Sigmoid colon (tissue), 7 donors: ENCODE data around the gene COL4A6. TPM values are rescaled to one million over a fixed set of nuclear protein-coding genes. Genes with fewer than 3 reads are reported as not detected.

Source experiments
- DNase-seq: peaks from one replicate; pipeline ENCODE4 v3.0.0-alpha.2; 2019
- H3K27ac ChIP-seq, 4 donors: fragments of 200-600 bp; sonication (generic); one replicate each; pipeline ENCODE4 v1.5.1; 2016 to 2019; ENCODE audit warnings: mild to moderate bottlenecking in 1 of 4
- H3K27me3 ChIP-seq, 3 donors: fragments of 200-600 bp; sonication (generic); one replicate each; pipeline ENCODE4 v1.5.1; 2019; ENCODE audit warnings: mild to moderate bottlenecking in 1 of 3
- H3K36me3 ChIP-seq, 4 donors: fragments of 200-600 bp; sonication (generic); one replicate each; pipeline ENCODE4 v1.5.1; 2016 to 2019
- H3K4me1 ChIP-seq, 4 donors: fragments of 200-600 bp; sonication (generic); one replicate each; pipeline ENCODE4 v1.5.1; 2017 to 2019
- H3K4me3 ChIP-seq, 4 donors: fragments of 200-600 bp; sonication (generic); one replicate each; pipeline ENCODE4 v1.5.1; 2017 to 2019; ENCODE audit warnings: mild to moderate bottlenecking in 2 of 4, moderate library complexity in 1 of 4
- H3K9me3 ChIP-seq, 4 donors: fragments of 200-600 bp in 3 of 4; sonication (generic) in 3 of 4; one replicate each; pipeline versions ENCODE4 v1.5.1 to v1.6.1; 2013 to 2019
- EP300 ChIP-seq, 4 donors: sonication (generic); formaldehyde crosslinking; IDR thresholded peaks; one replicate each; pipeline ENCODE4 v1.6.1; 2017; ENCODE audit warnings: antibody characterized with exemption in 4 of 4
- POLR2A ChIP-seq, 2 donors: fragments of 450-650 bp; IDR thresholded peaks; one replicate each; pipeline ENCODE4 v1.6.1; 2016; ENCODE audit warnings: antibody characterized with exemption in 2 of 2, mild to moderate bottlenecking in 2 of 2, moderate library complexity in 2 of 2
- POLR2AphosphoS5 ChIP-seq, 4 donors: sonication (generic); formaldehyde crosslinking; IDR thresholded peaks; one replicate each; pipeline ENCODE4 v1.6.1; 2017; ENCODE audit warnings: antibody characterized with exemption in 4 of 4
- WGBS, 2 donors: extraction: QIAGEN DNeasy Blood & Tissue Kit; methylation state at CpG; one replicate each; pipeline ENCODE4 v1.1.7; 2013; 5-methylcytosine and 5-hydroxymethylcytosine counted together
- intact Hi-C: fragments of 100-400 bp; cut with DNase I; formaldehyde crosslinking; loops from one replicate; pipeline ENCODE4 v1.15.1; 2023
- polyA plus RNA-seq, 3 donors: library from polyadenylated mRNA; stranded (reverse); fragments of 200-250 nt; gene quantifications; one replicate each; pipeline ENCODE4 v1.2.3, GENCODE V29; 2013
- total RNA-seq, 4 donors: library from RNA; depleted of rRNA; stranded (reverse); fragments of >200 nt; gene quantifications; one replicate each; pipeline ENCODE4 v1.1.0, GENCODE V29; 2016
- TF ChIP-seq, protein P1 (sequence below), 4 experiments: fragments of 450-650 bp in 3 of 4; fragments of 200-600 bp in 1 of 4; IDR thresholded peaks; one replicate each; pipeline ENCODE4 v1.5.1; 2016 to 2019; ENCODE audit warnings: antibody characterized with exemption in 4 of 4, mild to moderate bottlenecking in 3 of 4, moderate library complexity in 2 of 4
- donor health status: healthy with polysubstance abuse.
- donor health status: Bipolar disorder and iron deficiency.
- donor health status: healthy.

Gene COL4A6
- total and polyA plus RNA-seq, 7 donors: 0.16 to 3.0 (median 0.36) TPM

DNA sequence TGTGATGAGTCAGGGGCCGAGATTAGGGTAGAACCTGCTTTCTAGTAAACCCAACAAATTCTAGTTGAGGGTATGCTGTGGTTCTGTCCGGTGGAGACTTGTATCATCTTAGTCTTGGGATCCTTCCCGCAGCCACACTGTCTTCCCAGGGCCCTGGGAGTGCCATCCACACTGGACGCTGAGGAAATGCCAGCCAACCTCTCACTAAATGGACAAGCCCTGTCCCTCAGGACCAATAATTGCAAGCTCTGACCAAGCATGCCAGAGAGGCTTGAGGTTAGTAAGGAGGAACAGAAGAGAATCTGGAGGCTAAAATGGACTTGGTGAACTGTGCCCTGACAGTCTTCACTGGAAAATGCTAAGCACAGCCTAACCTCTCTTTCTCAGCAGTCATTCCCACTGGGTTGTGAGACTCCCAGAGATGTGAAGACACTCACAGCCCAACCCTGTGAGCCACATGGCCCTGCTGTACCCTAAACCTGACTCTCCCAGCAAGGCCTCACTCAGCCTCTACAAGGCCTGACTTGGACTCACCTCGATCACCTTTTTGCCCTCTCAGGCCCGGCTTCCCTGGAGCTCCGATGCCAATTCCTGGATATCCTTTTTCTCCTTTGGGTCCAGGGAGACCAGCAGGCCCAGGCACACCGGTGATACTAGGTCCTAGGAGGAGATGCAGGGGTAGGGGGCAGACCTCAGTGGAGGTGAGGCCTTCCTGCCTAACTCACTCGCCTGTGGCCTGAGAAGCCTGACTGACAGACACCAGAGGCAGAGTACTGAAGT, 269.1 kb downstream of the COL4A6 start:
- no peak for DNase-seq
- intact Hi-C loops: no loop called here
- H3K27ac ChIP-seq: no peak overlapping the region
- H3K36me3 ChIP-seq: no peaks in the 10 kb centered on the region
- 92 to 94% methylated on average over 9 of the region's 9 CpGs for WGBS, 2 donors
- no peaks in the 10 kb centered on the region for H3K9me3 ChIP-seq
- H3K4me1 ChIP-seq: no peaks in the 10 kb centered on the region
- H3K27me3 ChIP-seq: no peaks in the 10 kb centered on the region
- TF ChIP-seq, protein P1, sequence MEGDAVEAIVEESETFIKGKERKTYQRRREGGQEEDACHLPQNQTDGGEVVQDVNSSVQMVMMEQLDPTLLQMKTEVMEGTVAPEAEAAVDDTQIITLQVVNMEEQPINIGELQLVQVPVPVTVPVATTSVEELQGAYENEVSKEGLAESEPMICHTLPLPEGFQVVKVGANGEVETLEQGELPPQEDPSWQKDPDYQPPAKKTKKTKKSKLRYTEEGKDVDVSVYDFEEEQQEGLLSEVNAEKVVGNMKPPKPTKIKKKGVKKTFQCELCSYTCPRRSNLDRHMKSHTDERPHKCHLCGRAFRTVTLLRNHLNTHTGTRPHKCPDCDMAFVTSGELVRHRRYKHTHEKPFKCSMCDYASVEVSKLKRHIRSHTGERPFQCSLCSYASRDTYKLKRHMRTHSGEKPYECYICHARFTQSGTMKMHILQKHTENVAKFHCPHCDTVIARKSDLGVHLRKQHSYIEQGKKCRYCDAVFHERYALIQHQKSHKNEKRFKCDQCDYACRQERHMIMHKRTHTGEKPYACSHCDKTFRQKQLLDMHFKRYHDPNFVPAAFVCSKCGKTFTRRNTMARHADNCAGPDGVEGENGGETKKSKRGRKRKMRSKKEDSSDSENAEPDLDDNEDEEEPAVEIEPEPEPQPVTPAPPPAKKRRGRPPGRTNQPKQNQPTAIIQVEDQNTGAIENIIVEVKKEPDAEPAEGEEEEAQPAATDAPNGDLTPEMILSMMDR (IDR thresholded peaks at IDR 0.05): no peak
- no peak for TF ChIP-seq POLR2A (IDR thresholded peaks at IDR 0.05)
- no peak for TF ChIP-seq POLR2AphosphoS5 (IDR thresholded peaks at IDR 0.05)
- TF ChIP-seq EP300 (IDR thresholded peaks at IDR 0.05): no peak
- H3K4me3 ChIP-seq: no peak overlapping the region

DNA sequence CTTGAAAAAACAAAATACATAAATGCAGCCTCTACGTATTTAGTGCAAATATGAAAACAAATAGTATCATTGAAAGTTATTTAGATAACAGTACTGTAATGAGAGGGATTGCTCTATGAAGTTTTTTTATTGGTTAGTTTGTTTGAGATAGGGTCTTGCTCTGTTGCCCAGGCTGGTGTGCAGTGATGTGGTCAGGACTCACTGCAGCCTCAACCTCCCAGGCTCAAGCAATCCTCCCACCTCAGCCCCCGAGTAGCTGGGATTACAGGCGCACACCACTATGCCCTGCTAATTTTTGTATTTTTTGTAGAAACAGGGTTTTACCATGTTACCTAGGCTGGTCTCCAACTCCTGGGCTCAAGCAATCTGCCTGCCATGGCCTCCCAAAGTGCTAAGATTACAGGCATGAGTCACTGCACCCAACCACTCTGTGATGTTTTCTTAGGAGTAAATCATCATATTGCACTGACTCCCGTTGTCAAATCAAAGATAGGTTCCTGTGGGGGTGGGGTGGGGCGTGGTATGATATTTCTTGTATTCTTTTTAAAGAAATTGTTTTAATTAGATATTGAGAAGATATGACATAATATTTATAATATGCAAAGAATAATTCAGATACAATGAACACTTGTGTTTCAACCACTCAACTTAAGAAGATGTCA, 270.9 kb downstream of the COL4A6 start:
- H3K9me3 ChIP-seq: no peaks in the 10 kb centered on the region
- TF ChIP-seq POLR2AphosphoS5 (IDR thresholded peaks at IDR 0.05): no peak
- no peak for TF ChIP-seq POLR2A (IDR thresholded peaks at IDR 0.05)
- H3K27ac ChIP-seq: no peak overlapping the region
- WGBS, 2 donors: 62 to 78% methylated on average over 5 of the region's 5 CpGs
- intact Hi-C loops: no loop called here
- DNase-seq: no peak
- no peak overlapping the region for H3K4me3 ChIP-seq
- H3K4me1 ChIP-seq: no peaks in the 10 kb centered on the region
- no peaks in the 10 kb centered on the region for H3K36me3 ChIP-seq
- no peaks in the 10 kb centered on the region for H3K27me3 ChIP-seq

DNA sequence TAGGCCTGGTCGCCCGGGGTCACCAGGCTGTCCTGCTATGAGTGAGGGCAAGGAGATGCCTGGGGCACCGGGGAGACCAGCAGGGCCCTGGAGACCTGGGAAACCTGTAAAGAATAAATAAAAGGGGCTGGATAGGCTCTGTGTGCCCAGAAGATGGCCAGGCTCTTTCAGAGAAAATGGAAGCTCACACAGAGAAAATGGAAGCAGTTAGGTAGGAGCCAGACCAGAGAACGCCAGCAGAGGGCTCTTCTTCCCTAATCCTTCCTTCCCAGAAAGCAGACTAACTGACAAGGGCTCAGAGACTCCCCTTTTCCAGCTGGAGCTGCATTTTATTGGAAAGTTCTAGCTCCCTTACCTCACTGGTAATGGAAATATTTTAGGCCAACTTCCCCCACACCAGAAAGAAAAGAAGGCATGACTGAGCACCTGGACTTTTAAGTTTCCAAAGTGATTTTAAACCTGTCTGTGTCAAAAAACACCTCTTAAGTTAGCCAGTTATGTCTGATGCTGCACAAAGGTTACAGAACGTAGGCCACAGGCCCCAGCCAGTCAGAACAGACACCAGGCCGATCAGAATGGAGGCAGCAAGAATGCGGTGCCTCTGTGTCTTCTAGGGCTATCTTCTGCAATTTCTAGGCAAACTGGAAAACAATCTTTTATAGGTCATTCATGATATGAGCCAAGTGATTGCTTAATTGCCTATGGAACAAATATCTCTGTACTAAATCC, 272.7 kb downstream of the COL4A6 start:
- no peak for DNase-seq
- no peaks in the 10 kb centered on the region for H3K9me3 ChIP-seq
- H3K4me3 ChIP-seq: no peak overlapping the region
- no peaks in the 10 kb centered on the region for H3K4me1 ChIP-seq
- WGBS, 2 donors: 57 to 87% methylated on average over 7 of the region's 7 CpGs
- intact Hi-C loops: no loop called here
- TF ChIP-seq POLR2A (IDR thresholded peaks at IDR 0.05): no peak
- TF ChIP-seq, protein P1 (IDR thresholded peaks at IDR 0.05): no peak
- H3K27ac ChIP-seq: no peak overlapping the region
- H3K36me3 ChIP-seq: no peaks in the 10 kb centered on the region
- H3K27me3 ChIP-seq: no peaks in the 10 kb centered on the region

DNA sequence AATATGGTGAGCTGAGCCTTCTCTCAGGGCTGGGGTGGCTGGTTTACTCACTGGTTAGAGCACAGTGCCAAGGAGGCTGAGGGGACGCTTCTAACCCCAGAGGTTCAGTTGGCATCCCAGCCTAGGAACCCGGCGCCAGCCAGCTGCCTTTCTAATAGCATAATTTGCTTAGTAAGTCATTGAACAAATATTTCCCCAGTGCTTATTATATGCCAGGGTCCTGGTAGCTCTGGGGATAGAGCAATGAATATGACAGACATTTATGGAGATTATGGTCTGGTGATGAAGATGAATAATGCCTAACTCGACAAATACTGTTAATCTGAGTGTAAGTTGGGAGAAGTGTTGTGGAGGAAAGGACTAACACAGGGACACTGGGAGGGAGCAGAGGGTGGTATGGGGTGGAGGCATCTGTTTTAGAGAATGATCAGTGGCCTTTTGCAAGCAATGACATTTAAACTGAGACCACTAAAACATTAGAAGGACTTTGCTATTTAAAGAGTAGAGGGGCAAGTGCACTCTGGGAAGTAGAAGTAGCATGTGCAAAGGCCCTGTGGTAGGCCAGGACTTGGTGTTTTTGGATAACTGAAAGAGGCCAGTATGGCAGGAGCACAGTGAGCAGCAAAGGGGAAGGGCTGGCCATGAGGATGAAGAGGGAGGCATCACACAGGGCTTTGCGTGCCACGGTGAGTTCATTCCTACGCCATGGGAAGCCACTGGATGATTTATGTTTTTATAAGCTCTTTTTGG, 274.7 kb downstream of the COL4A6 start:
- WGBS, 2 donors: 82 to 94% methylated on average over 7 of the region's 7 CpGs
- Histone ChIP-seq H3K4me1 (no peaks in the 10 kb centered on the region), H3K4me3 (no peak overlapping the region), H3K27ac (no peak overlapping the region), H3K9me3 (no peaks in the 10 kb centered on the region), H3K36me3 (no peaks in the 10 kb centered on the region), H3K27me3 (no peaks in the 10 kb centered on the region)
- TF ChIP-seq, protein P1 (IDR thresholded peaks at IDR 0.05): no peak
- no peak for TF ChIP-seq EP300 (IDR thresholded peaks at IDR 0.05)
- intact Hi-C loops: no loop called here
- DNase-seq: no peak

DNA sequence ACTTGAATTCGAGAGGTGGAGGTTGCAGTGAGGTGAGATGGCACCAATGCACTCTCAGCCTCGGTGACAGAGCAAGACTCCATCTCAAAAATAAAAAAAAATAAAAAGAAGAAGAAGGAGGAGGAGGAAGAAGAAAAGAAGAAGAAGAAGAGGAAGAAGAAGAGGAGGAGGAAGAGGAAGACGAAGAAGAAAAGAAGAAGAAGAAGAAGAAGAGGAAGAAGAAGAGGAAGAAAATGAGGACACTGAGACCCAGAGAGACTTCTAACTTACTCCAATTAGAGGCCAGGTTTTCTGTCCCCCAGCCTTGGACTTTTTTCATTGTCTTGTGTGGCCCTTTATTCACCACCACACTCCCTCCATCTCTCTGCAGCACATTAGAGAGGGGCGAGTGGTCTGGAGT, 276.0 kb downstream of the COL4A6 start:
- Histone ChIP-seq H3K27ac (no peak overlapping the region), H3K4me1 (no peaks in the 10 kb centered on the region), H3K9me3 (no peaks in the 10 kb centered on the region), H3K27me3 (no peaks in the 10 kb centered on the region), H3K4me3 (no peak overlapping the region), H3K36me3 (no peaks in the 10 kb centered on the region)
- TF ChIP-seq EP300 (IDR thresholded peaks at IDR 0.05) (no peak), POLR2A (IDR thresholded peaks at IDR 0.05) (no peak), POLR2AphosphoS5 (IDR thresholded peaks at IDR 0.05) (no peak)
- TF ChIP-seq, protein P1 (IDR thresholded peaks at IDR 0.05): no peak
- 88 to 92% methylated on average over 4 of the region's 4 CpGs for WGBS, 2 donors
- intact Hi-C loops: no loop called here
- no peak for DNase-seq
